ENCODE measurements around the gene ARHGAP6. TPM values are rescaled to one million over a fixed set of nuclear protein-coding genes. Genes with fewer than 3 reads are reported as not detected.

ARHGAP6 gene
- total and polyA plus RNA-seq, 9 of the 15 experiments (the other 6 are each of a cell fraction or from before 2014, with no cell fraction given): 12.5 to 63.6 (median 41.8) TPM

- DNase-seq (ENCODE audit: extremely low read depth in 1 of 4, low spot score in 3 of 4) (no peak), ATAC-seq (no peak), FAIRE-seq (no peak)
- Histone ChIP-seq H3K9me1 (ENCODE audit: control insufficient read depth, insufficient read depth, low read length) (no peaks in the 10 kb centered on the region), H3K4me3 (no peak overlapping the region), H3K36me3 (ENCODE audit: control insufficient read depth, insufficient read depth, low read length) (no peaks in the 10 kb centered on the region), H3K27me3 (ENCODE audit: control insufficient read depth in 2 of 2, insufficient read depth in 2 of 2, low read length in 2 of 2) (no peaks in the 10 kb centered on the region), H2AFZ (ENCODE audit: low read depth, low read length) (no peak overlapping the region), H3K79me2 (ENCODE audit: control insufficient read depth, insufficient read depth, low read length) (no peaks in the 10 kb centered on the region), H3K27ac (ENCODE audit: extremely low read depth, low read depth, low read length) (no peak overlapping the region), H3K4me1 (replicated peaks in 1 of 2; ENCODE audit: control insufficient read depth in 2 of 2, insufficient read depth in 2 of 2, low read length in 2 of 2) (no peaks in the 10 kb centered on the region), H4K20me1 (replicated peaks; ENCODE audit: control insufficient read depth, insufficient read depth, low read length) (no peaks in the 10 kb centered on the region), H3K4me2 (ENCODE audit: insufficient read depth, low read length) (no peak overlapping the region), H3K9me3 (replicated peaks; ENCODE audit: control insufficient read depth, insufficient read depth, low read depth, low read length) (no peaks in the 10 kb centered on the region), H3K9ac (ENCODE audit: insufficient read depth in 1 of 2, low read depth in 2 of 2, low read length in 2 of 2) (no peak overlapping the region)
- in situ Hi-C loops (cut with MboI): no loop called here
- WGBS (ENCODE audit: insufficient coverage, low coverage, missing lambda C conversion rate): 14% methylated on average over 1 of the region's 1 CpG
- ChIA-PET CTCF (ENCODE audit: low intra/inter-chr PET ratio) (no interaction called here), POLR2A (no interaction called here)
- TF ChIP-seq, protein P1, sequence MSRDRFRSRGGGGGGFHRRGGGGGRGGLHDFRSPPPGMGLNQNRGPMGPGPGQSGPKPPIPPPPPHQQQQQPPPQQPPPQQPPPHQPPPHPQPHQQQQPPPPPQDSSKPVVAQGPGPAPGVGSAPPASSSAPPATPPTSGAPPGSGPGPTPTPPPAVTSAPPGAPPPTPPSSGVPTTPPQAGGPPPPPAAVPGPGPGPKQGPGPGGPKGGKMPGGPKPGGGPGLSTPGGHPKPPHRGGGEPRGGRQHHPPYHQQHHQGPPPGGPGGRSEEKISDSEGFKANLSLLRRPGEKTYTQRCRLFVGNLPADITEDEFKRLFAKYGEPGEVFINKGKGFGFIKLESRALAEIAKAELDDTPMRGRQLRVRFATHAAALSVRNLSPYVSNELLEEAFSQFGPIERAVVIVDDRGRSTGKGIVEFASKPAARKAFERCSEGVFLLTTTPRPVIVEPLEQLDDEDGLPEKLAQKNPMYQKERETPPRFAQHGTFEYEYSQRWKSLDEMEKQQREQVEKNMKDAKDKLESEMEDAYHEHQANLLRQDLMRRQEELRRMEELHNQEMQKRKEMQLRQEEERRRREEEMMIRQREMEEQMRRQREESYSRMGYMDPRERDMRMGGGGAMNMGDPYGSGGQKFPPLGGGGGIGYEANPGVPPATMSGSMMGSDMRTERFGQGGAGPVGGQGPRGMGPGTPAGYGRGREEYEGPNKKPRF (IDR thresholded peaks at IDR 0.05; ENCODE audit: low read depth, low read length): no peak
- TF ChIP-seq, protein P2, sequence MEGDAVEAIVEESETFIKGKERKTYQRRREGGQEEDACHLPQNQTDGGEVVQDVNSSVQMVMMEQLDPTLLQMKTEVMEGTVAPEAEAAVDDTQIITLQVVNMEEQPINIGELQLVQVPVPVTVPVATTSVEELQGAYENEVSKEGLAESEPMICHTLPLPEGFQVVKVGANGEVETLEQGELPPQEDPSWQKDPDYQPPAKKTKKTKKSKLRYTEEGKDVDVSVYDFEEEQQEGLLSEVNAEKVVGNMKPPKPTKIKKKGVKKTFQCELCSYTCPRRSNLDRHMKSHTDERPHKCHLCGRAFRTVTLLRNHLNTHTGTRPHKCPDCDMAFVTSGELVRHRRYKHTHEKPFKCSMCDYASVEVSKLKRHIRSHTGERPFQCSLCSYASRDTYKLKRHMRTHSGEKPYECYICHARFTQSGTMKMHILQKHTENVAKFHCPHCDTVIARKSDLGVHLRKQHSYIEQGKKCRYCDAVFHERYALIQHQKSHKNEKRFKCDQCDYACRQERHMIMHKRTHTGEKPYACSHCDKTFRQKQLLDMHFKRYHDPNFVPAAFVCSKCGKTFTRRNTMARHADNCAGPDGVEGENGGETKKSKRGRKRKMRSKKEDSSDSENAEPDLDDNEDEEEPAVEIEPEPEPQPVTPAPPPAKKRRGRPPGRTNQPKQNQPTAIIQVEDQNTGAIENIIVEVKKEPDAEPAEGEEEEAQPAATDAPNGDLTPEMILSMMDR (IDR thresholded peaks at IDR 0.05 in 2 of 3, conservative IDR thresholded peaks at IDR 0.05 in 1 of 3; ENCODE audit: insufficient read depth in 2 of 3, low read depth in 1 of 3, low read length in 3 of 3): no peak
- no peak for TF ChIP-seq ESRRB (CRISPR knock-in tag; IDR thresholded peaks at IDR 0.05; ENCODE audit: borderline replicate concordance)
- no peak for TF ChIP-seq HDGF (IDR thresholded peaks at IDR 0.05)
- no peak for TF ChIP-seq NFIX (CRISPR knock-in tag; IDR thresholded peaks at IDR 0.05; ENCODE audit: low read depth)
- no peak for TF ChIP-seq TAF7 (tag; IDR thresholded peaks at IDR 0.05)
- no peak for TF ChIP-seq SAFB (IDR thresholded peaks at IDR 0.05; ENCODE audit: borderline replicate concordance, low read depth, low read length)
- TF ChIP-seq HSF4 (CRISPR knock-in tag; IDR thresholded peaks at IDR 0.05; ENCODE audit: borderline replicate concordance): no peak
- TF ChIP-seq SPI1 (IDR thresholded peaks at IDR 0.05; ENCODE audit: borderline replicate concordance, low read depth, low read length): no peak
- TF ChIP-seq, protein P3, sequence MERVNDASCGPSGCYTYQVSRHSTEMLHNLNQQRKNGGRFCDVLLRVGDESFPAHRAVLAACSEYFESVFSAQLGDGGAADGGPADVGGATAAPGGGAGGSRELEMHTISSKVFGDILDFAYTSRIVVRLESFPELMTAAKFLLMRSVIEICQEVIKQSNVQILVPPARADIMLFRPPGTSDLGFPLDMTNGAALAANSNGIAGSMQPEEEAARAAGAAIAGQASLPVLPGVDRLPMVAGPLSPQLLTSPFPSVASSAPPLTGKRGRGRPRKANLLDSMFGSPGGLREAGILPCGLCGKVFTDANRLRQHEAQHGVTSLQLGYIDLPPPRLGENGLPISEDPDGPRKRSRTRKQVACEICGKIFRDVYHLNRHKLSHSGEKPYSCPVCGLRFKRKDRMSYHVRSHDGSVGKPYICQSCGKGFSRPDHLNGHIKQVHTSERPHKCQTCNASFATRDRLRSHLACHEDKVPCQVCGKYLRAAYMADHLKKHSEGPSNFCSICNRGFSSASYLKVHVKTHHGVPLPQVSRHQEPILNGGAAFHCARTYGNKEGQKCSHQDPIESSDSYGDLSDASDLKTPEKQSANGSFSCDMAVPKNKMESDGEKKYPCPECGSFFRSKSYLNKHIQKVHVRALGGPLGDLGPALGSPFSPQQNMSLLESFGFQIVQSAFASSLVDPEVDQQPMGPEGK (CRISPR knock-in tag; IDR thresholded peaks at IDR 0.05; ENCODE audit: borderline replicate concordance): no peak
- intact Hi-C loops (cut with micrococcal nuclease): no loop called here
- no TSS peak for BruUV-seq (replicated peaks)
Measured at GRCh38 chrX:11564546-11564945, 101.2 kb downstream of the ARHGAP6 start.
